ENCODE measurements around the gene SLC35E3.

SLC35E3 gene

GRCh38 chr12:68745904-68746571 is at the start of gene SLC35E3:
SLC35E3 (plus strand) TSS chr12:68746176; CDS start chr12:68746378, 202 bp downstream.
- peak; percentile 89 for DNase-seq

DNA sequence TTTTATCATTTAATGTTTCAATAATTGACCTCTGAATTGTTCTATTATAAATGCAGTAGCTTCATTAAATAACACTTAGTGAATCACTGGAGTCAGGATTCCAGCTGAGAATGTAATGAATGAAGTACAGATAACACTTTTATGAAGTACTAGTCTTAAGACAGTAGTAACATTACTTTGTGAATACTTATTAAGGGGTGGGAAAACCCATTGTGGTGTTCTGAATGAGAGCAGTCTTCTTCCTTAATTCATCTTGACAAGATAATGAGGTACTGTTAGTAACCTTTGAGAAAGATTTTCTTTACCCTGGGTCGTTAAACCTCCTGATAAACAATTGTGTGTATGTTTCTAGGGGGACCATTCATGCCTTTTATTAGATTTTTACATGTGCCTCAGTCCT is 46.5 kb upstream of the SLC35E3 start:
- DNase-seq = no peak

DNA sequence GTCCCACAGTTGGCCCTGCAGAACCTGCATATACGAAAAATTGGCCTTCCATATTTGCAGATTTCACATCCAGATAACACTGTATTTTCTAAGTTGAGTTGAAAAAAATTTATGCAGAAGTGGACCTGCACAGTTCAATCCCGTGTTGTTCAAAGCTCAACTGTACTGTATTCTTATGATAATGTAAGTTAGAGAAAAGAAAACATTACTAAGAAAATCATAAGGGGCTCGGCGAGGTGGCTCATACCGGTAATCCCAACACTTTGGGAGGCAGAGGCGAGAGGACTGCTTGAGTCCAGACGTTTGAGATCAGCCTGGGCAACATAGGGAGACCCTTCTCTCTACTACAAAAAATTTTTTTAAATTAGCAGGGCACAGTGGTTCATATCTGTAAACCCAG is 18.2 kb upstream of the SLC35E3 start:
- DNase-seq = no peak

DNA sequence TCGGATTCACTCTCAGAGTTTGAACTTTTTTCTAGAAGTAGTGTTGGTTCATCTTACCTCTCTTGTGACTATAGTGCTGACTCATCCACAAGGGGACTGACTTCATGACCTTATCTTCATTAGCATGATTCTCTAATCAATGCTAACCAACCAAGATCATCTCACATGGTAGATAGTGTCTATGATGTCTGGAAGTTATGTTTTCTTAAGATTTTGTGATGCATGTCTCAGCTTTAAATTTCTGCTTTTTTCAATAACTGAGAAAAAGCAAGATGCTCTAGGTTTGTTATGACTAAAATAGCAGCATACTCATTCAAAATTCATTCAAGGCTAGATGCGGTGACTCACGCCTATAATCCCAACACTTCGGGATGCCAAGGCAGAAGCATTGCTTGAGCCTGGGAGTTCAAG is 12.3 kb upstream of the SLC35E3 start:
- peak; percentile 83 for DNase-seq

DNA sequence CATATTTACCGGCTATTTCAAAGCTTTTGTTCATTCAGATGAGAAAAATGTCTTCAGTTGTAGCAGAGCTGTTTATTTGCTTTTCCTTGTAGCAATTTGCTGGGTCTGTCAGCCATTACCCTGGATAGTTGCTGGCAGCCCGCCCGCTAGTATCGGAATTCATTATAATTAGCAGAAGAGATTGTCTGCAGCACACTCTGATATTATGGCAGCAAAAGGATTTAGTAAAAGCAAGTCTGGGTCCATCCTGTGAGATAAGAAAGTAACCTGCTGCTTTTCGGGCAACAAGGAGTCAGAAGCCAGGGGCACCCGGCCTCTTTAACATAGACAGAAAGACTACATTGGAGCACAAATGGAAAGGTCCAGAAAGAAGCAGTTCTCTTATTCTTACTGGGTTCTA is 6.1 kb upstream of the SLC35E3 start:
- no peak for DNase-seq

- peak; percentile 20 for DNase-seq
Measured at GRCh38 chr12:68743356-68743755, 2.6 kb upstream of the SLC35E3 start.

- no peak for DNase-seq
Measured at GRCh38 chr12:68745376-68745903, 536 bp upstream of the SLC35E3 start.

DNA sequence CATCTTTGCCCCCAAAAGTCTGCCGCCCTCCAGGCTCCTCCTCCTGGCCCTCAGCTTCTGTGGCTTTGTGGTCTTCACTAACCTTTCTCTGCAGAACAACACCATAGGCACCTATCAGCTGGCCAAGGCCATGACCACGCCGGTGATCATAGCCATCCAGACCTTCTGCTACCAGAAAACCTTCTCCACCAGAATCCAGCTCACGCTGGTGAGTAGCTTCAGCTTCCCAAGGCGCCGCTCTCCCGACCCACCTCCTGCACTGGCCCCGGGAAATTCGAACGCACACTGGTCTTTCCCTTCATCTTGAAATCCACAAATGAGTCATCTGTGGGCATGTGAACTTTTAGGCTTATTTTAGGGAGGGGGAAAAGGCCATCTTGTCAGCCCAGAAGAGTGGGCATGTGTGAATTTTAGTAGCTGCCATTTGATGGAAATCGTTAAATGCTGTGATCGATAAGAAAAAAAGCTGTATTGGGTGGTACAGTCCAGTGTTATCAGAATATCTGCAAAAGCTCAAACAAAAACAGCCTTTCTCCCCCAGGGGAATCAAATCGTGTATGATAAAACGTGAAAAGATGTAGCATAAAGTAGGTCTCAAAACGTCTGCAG is 700 bp downstream of the SLC35E3 start:
- peak; percentile 68 for DNase-seq

GRCh38 chr12:68749443-68749842 is 3.5 kb downstream of the SLC35E3 start:
- DNase-seq = no peak

GRCh38 chr12:68749861-68750260 is 3.9 kb downstream of the SLC35E3 start:
- DNase-seq = no peak

DNA sequence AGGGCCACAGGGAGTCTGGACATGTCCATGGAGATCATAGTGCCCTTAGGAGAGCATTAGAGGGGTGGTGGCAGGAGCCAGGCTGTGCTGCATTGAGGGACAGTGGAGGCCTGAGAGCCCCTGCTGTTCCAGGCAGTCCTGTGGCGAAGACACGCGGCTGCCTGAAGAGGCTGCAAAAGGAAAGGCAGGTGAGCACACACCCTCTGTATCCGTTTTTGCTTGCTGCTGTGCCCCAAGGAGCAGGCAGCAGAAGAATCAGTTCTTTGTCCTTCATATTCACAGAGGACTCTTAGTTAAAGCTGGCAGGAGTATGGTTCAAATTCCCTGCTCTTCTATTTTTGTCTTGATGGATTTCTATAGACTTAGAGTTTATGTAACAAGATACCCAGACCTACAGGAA is 4.5 kb downstream of the SLC35E3 start:
- no peak for DNase-seq

- DNase-seq = no peak
Measured at GRCh38 chr12:68755536-68756243, 9.7 kb downstream of the SLC35E3 start.

DNA sequence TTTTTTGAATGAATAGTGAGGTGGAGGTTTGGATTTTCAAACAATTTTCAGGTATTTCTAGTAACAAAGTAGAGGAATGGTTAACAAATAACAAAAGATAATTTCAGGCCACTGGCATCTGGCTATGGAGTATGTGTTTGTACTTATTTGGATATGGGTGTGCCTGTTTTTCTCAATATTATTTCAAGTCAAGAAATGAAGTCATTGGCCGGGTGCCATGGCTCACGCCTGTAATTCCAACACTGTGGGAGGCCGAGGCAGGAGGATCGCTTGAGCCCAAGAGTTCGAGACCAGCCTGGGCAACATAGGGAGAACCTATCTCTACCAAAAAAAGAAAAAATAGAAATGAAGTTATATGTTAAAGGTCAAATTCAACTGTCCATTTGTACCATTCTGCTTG is 13.9 kb downstream of the SLC35E3 start:
- no peak for DNase-seq

- DNase-seq = no peak
Measured at GRCh38 chr12:68760806-68761441, 14.9 kb downstream of the SLC35E3 start.

- no peak for DNase-seq
Measured at GRCh38 chr12:68761442-68761812, 15.5 kb downstream of the SLC35E3 start.

- DNase-seq = no peak
Measured at GRCh38 chr12:68761901-68762630, 16.1 kb downstream of the SLC35E3 start.

GRCh38 chr12:68762691-68763090 is 16.7 kb downstream of the SLC35E3 start:
- no peak for DNase-seq

- DNase-seq = no peak
Measured at GRCh38 chr12:68765696-68766095, 19.7 kb downstream of the SLC35E3 start.

GRCh38 chr12:68766646-68767045 is 20.7 kb downstream of the SLC35E3 start:
- DNase-seq = no peak

DNA sequence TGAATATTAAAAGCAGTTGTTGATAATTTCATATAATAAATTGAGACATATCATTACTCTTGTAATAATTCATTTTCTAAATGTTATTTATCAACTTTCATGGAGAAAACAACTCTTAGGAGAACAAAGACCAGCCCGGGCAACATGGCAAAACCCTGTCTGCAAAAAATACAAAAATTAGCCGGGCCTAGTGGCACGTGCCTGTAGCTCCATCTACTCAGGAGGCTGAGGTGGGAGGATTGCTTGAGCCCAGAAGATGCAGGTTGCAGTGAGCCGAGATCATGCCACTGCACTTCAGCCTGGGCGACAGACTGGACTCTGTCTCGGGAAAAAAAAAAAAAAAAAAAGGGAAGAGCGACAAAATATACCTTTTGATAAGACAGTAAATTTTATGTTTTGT is 21.2 kb downstream of the SLC35E3 start:
- no peak for DNase-seq

DNA sequence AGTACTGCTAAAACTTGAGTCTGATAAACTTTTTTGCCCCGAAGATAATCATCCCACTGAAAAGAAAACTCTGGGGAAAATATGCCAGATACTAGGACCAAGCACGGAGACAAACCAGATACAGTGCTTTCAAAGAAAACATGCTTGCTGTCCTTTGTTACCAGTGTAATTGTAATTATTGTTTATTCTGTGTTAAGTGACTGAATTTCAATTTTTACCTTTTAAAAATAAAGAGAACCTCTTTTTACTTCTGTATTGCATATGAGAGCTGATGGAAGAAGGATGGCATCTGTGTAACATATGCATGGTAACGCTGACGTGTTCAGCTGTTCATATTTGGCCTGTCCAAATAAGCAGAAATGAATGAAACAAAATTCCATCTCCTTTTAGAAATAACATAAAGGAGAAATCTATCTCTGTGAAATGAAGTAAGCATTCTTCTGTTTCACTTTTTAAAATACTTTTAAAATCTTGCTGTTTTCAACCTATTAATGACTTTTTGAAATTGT is 22.5 kb downstream of the SLC35E3 start:
- DNase-seq = peak; percentile 28

DNA sequence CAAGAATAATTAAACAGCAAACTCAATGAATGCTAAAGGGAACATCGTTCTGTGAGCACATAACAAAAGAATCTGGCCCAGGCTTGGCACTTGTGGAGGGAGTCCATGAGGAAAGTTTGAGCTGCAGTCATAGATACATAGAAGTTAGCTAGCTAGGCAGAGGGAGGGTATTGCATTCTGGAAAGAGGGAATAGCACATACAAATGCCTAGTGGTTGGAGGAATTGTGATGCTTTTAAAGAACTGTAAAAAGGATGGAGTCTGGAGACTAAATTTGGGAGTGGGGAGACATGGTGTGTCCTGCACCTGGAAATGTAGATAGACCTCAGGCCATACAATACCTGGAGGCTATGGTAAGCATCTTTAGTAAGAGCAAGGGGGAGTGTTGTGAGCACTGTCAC is 24.0 kb downstream of the SLC35E3 start:
- no peak for DNase-seq

Data from fibroblast of skin of right biceps (primary cell).